Large intestine (tissue), 3 donors: Measurements from ENCODE around the gene PRKCE. TPM values are rescaled to one million over a fixed set of nuclear protein-coding genes. Genes with fewer than 3 reads are reported as not detected.
A peak's percentile ranks its signal among the peaks of the same experiment; 100 is the strongest.

Experiments
- DNase-seq, 2 donors: peaks; one replicate each; pipeline versions ENCODE4 v3.0.0 to v3.0.0-alpha.2; 2013
- H3K27ac ChIP-seq: one replicate; pipeline ENCODE4 v1.5.1; 2013; ENCODE audit warnings: low read length
- H3K27me3 ChIP-seq: 2 replicates; pipeline ENCODE4 v1.6.1; 2013; ENCODE audit warnings: low read length; ENCODE audit not compliant: control insufficient read depth, insufficient read depth
- H3K36me3 ChIP-seq: 2 replicates; pipeline ENCODE4 v1.6.1; 2013; ENCODE audit warnings: low read length; ENCODE audit not compliant: control insufficient read depth, insufficient read depth
- H3K4me1 ChIP-seq: one replicate; pipeline ENCODE4 v1.6.1; 2013; ENCODE audit warnings: low read length; ENCODE audit not compliant: control insufficient read depth, insufficient read depth
- H3K4me3 ChIP-seq: one replicate; pipeline ENCODE4 v1.5.1; 2013; ENCODE audit warnings: low read length
- H3K9me3 ChIP-seq: one replicate; pipeline ENCODE4 v1.6.1; 2013; ENCODE audit warnings: mild to moderate bottlenecking, low read depth, low read length, moderate library complexity; ENCODE audit not compliant: control insufficient read depth
- WGBS: methylation state at CpG from one replicate; pipeline ENCODE4 v1.1.5; 2013; ENCODE audit warnings: low lambda C conversion rate; ENCODE audit not compliant: insufficient coverage; 5-methylcytosine and 5-hydroxymethylcytosine counted together
- polyA plus RNA-seq: library from polyadenylated mRNA; unstranded; fragments of 120-200 nt; gene quantifications from one replicate; pipeline ENCODE4 v1.2.1, GENCODE V29; 2013

The PRKCE gene
- polyA plus RNA-seq, 1 donor: 13.0 TPM

DNA sequence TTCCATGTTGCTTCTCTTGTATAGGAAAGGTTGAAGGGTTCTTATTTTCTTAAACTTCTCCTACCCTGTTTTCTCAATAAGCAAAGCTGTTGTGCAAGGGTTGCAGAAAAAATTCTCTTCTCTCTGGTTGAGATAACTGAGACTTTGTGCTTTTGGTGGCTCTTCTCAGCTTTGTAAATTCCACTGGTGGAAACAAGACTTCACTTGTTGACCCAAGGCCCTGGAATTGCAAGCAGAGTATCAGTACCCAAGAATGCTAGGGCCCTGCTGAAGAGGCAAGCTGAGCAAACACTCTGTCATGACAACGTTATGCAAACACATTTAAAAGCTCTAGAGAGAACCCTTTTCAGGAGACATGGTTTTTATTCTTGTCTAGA lies 351.0 kb downstream of the PRKCE start:
- H3K36me3 ChIP-seq: peaks cover 2% of the 10 kb centered on the region
- no peak overlapping the region for H3K4me3 ChIP-seq
- DNase-seq: peak in 1 of 2 donors; percentile 24
- H3K27me3 ChIP-seq: no peaks in the 10 kb centered on the region
- peaks cover 52% of the 10 kb centered on the region for H3K4me1 ChIP-seq
- H3K9me3 ChIP-seq: no peaks in the 10 kb centered on the region
- WGBS: no CpG with 5 or more reads among the region's 1 CpG
- H3K27ac ChIP-seq: peak overlapping the region; percentile 69

DNA sequence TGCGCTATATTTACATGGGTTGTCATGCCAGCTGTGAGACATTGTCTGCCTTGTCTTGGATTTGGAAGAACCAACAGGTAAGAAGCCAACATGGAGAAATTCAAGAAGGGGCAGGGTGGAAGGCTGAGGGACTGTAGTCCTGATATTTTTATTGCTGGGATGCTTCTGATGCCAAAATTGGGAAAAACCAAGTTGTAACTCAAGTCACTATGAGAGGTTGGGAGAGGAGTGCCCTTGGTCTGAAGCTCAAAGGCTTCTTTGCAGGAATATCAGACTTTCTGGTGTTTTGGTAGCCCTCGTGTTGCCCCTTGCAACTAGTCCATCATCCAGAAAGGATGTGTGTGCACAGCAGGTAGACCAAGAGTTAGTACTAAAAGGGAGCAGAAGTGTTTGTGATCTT lies 351.5 kb downstream of the PRKCE start:
- Histone ChIP-seq H3K4me3 (no peak overlapping the region), H3K4me1 (peaks cover 56% of the 10 kb centered on the region), H3K27me3 (no peaks in the 10 kb centered on the region), H3K9me3 (no peaks in the 10 kb centered on the region), H3K36me3 (peaks cover 2% of the 10 kb centered on the region), H3K27ac (peak overlapping the region; percentile 69)
- no CpG with 5 or more reads among the region's 2 CpGs for WGBS
- no peak for DNase-seq

DNA sequence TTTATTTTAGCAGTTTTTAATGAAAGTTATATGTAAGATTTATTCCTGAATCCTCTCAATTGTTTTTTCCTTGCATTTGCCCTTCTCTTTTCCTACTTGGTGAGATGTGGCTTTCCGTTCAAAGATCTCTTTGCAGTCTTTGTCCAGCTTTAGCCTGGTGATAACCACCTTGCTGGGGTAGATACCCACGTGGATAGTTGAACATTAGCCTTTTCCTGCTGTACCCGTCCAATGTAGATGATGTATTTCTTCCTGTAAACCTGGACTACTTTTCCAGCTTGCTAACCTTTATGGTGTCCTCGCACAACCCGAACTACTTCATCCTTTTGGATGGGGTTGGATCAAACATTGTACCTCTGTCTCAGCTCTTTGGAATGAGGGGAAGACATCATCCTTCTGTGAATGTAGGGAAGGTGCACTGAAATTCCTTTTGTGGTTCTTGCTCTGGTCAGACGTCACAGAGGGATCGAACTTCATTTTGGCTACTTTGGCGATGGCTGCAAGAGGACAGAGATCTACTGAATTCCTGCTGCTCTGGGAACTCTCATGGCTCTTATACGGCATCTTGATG lies 352.5 kb downstream of the PRKCE start:
- no CpG with 5 or more reads among the region's 9 CpGs for WGBS
- peaks cover 2% of the 10 kb centered on the region for H3K36me3 ChIP-seq
- H3K4me3 ChIP-seq: no peak overlapping the region
- no peaks in the 10 kb centered on the region for H3K27me3 ChIP-seq
- H3K4me1 ChIP-seq: peaks cover 63% of the 10 kb centered on the region
- peak; percentile 70 to 82 for DNase-seq
- peak overlapping the region; percentile 69 for H3K27ac ChIP-seq
- H3K9me3 ChIP-seq: no peaks in the 10 kb centered on the region

DNA sequence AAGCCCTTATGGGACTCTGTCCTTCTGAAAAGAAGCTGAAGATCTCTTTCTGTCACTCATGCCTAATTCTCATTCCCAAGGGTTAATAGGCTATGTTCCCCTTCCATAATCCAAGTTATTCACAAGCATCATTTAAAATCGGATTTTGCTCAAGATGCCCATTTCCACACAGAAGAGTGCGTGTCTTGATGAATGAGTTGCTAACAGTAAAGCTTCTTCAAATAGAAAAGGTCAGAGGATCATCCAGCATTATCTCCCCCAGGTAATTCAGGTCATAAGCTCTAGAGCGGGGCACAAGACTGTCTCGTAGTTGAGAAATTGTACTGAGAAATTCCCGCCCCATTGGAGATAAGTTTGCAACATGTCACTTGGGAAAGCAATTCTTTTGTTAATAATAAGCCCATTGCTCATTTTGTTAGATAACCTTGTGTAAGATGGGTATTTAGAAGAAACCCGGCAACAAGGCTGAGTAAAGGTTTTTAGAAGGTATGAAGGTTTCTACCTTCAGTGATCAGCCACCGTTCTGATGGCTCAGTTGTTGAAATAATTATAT lies 355.1 kb downstream of the PRKCE start:
- no CpG with 5 or more reads among the region's 7 CpGs for WGBS
- H3K4me1 ChIP-seq: peaks cover 59% of the 10 kb centered on the region
- H3K9me3 ChIP-seq: no peaks in the 10 kb centered on the region
- no peaks in the 10 kb centered on the region for H3K36me3 ChIP-seq
- H3K27me3 ChIP-seq: no peaks in the 10 kb centered on the region
- DNase-seq: peak; percentile 86 to 94
- peak overlapping the region; percentile 84 for H3K27ac ChIP-seq
- no peak overlapping the region for H3K4me3 ChIP-seq

DNA sequence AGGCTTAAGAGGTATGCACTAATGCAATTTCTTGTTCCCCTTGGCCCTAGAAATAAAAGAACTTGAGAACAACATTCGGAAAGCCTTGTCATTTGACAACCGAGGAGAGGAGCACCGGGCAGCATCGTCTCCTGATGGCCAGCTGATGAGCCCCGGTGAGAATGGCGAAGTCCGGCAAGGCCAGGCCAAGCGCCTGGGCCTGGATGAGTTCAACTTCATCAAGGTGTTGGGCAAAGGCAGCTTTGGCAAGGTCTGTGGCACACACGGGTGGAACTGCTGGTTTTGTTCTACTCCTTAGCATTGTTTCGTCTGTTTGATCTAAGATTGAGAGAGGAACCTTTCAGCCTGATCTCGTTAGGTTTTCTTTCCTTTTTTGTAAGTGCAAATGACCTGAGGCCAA lies 355.9 kb downstream of the PRKCE start:
- DNase-seq: no peak
- Histone ChIP-seq H3K9me3 (no peaks in the 10 kb centered on the region), H3K27me3 (no peaks in the 10 kb centered on the region), H3K4me3 (no peak overlapping the region), H3K4me1 (peaks cover 51% of the 10 kb centered on the region), H3K36me3 (peaks cover 2% of the 10 kb centered on the region), H3K27ac (peak overlapping the region; percentile 78)
- whole genome bisulfite sequencing: 90% methylated on average over 1 of the region's 11 CpGs

DNA sequence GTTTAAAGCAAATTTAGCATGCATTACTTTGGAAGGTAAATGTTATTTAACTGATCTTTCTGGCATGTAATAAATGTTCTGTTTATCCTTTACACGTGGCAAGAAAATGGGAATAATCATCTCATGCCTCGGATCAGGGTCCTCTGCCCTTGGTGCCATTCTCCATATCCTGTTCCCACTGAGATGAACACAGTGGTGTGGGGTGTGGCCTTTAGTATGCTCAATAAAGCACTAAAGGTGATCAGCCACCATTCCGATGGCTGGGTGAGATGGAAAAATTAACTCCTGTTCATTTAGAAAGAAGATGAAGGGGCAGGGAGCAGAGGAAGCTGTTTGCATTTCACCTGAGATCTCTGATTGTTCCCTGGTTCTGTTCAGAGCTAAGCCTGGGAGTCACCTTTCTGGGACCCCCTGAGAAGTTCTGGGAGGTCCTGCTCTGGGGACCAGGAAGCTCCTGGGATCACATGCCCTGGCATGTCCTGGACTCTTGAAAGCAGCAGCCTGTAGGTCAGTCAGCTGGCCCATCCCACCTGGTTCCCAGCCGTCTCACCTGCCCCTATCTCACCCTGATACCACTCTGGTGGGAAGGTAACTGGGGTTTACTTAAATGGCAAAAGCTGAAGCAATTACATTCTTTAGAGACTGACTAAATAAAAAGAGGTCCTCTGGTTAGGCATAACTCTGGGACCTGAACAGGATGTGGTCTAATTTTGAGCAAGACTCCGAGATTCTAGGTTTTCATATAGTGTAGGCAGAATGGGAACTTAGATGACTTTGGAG lies 356.8 kb downstream of the PRKCE start:
- peaks cover 46% of the 10 kb centered on the region for H3K4me1 ChIP-seq
- H3K9me3 ChIP-seq: no peaks in the 10 kb centered on the region
- no peaks in the 10 kb centered on the region for H3K27me3 ChIP-seq
- no CpG with 5 or more reads among the region's 5 CpGs for WGBS
- DNase-seq: peak; percentile 38 to 81
- no peak overlapping the region for H3K4me3 ChIP-seq
- H3K27ac ChIP-seq: peak overlapping the region; percentile 78
- peaks cover 9% of the 10 kb centered on the region for H3K36me3 ChIP-seq

DNA sequence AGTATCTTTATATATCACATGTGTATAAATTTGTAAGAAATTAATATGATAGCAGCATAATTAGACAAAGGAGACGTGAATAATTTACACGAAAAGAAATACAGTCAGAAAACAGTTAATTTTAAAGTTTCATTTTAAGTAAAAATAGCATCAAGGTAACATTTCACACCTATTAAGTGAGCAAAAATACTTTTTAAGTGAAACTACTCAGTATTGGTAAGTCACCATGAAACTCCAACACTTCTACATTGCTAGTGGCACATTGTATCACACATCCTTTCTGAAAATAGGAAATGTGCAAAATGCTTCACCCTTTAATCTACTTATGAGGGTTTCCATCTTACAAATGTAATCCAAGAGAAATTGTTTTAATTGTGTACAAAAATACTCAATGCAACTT lies 357.8 kb downstream of the PRKCE start:
- no peak for DNase-seq
- WGBS: 95% methylated on average over 2 of the region's 2 CpGs
- Histone ChIP-seq H3K4me1 (peaks cover 40% of the 10 kb centered on the region), H3K36me3 (peaks cover 14% of the 10 kb centered on the region), H3K27ac (no peak overlapping the region), H3K4me3 (no peak overlapping the region), H3K9me3 (no peaks in the 10 kb centered on the region), H3K27me3 (no peaks in the 10 kb centered on the region)

DNA sequence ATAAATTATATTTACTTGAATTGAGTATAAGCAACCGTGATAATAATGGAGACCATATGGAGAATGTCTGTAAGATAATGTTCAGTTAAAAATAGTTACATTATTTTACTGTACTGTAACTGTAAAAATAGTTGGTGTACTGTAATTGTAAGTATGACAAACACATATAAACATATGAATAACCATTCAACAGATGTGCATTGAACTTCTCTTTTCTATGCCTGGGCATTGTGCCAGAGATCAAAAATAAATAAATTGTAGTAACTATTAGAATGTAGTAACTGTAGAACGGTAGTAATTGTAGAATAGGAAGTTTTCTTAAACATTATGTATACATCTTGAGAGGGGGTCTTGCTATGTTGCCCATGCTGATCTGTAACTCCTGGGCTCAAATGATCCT lies 358.3 kb downstream of the PRKCE start:
- Histone ChIP-seq H3K36me3 (peaks cover 14% of the 10 kb centered on the region), H3K9me3 (no peaks in the 10 kb centered on the region), H3K27me3 (no peaks in the 10 kb centered on the region), H3K27ac (no peak overlapping the region), H3K4me3 (no peak overlapping the region), H3K4me1 (peaks cover 35% of the 10 kb centered on the region)
- no peak for DNase-seq
- WGBS: 78% methylated on average over 1 of the region's 2 CpGs

DNA sequence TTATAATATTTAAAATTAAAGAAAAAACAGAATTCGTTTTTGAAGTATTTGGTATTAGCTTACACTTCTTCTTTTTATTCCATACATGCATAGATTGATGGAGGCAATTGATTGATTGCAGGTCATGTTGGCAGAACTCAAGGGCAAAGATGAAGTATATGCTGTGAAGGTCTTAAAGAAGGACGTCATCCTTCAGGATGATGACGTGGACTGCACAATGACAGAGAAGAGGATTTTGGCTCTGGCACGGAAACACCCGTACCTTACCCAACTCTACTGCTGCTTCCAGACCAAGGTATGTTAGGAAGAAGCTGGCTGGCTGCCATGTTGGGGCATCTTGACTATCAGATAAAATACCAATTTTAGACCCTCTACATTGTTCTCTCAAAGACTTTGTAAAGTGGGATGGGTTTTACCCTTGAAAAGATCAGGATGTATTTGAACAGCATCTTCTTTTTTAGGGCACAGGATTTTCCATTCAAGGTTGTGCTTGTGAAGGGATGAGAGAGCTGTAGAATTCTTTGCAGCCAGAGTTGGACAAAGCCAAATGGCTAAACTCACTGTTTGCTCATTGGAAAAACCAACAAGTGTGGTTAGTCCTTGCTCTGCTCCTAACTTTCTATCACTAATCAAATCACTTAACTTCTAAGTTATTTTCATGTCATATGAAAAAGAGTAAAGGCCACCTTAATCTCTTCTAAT lies 358.9 kb downstream of the PRKCE start:
- Histone ChIP-seq H3K4me3 (no peak overlapping the region), H3K4me1 (peaks cover 29% of the 10 kb centered on the region), H3K9me3 (no peaks in the 10 kb centered on the region), H3K27me3 (no peaks in the 10 kb centered on the region), H3K36me3 (peaks cover 14% of the 10 kb centered on the region), H3K27ac (no peak overlapping the region)
- DNase-seq: no peak
- no CpG with 5 or more reads among the region's 5 CpGs for WGBS

DNA sequence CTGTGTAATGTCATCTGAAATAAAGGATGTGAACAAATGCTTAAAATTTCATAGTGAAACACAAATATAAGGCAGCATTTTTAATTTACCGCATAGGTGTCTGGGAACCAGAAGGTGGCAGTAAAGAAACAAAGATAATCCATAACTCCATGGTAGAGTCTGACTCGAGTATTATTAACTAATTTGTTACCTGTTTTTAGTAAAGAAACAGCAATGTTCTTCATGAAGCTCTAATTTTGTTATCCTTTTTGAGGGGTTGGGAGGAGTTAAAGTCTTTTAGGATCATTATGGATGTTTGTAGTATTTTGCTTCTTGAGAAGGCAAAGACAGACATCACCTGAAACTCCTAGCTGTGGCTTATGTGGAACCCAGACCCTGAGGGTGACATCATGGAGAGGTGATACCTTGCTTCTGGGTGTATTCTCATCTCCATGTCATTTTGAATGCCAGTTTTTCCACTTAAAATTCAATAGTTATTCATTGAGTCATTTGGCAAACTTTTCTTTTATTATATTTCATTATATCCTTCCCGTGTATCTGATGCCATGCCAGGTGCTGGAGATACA lies 359.5 kb downstream of the PRKCE start:
- Histone ChIP-seq H3K4me3 (no peak overlapping the region), H3K27ac (no peak overlapping the region), H3K27me3 (no peaks in the 10 kb centered on the region), H3K36me3 (peaks cover 14% of the 10 kb centered on the region), H3K4me1 (peaks cover 23% of the 10 kb centered on the region), H3K9me3 (no peaks in the 10 kb centered on the region)
- no CpG with 5 or more reads among the region's 3 CpGs for WGBS
- DNase-seq: peak in 1 of 2 donors; percentile 32
